HepG2 (cell line): ENCODE data around the gene ST6GALNAC2. TPM values are rescaled to one million over a fixed set of nuclear protein-coding genes. Genes with fewer than 3 reads are reported as not detected.
A peak's percentile ranks its signal among the peaks of the same experiment; 100 is the strongest.

Source experiments
- CCDC6 ChIP-seq: sonication (generic); formaldehyde crosslinking; IDR thresholded peaks from 2 replicates; pipeline ENCODE4 v1.8.1; 2022; ENCODE audit warnings: mild to moderate bottlenecking, missing genetic modification reagents, moderate library complexity
- EEA1 ChIP-seq: sonication (generic); formaldehyde crosslinking; IDR thresholded peaks from 2 replicates; pipeline ENCODE4 v1.5.1; 2020; ENCODE audit warnings: mild to moderate bottlenecking, missing genetic modification reagents, borderline replicate concordance
- HDAC1 ChIP-seq: sonication (generic); formaldehyde crosslinking; IDR thresholded peaks from 2 replicates; pipeline ENCODE4 v1.5.1; 2020; ENCODE audit warnings: mild to moderate bottlenecking, missing genetic modification reagents
- IKZF4 ChIP-seq: sonication (generic); formaldehyde crosslinking; IDR thresholded peaks from 2 replicates; pipeline ENCODE4 v1.5.1; 2020; ENCODE audit warnings: borderline replicate concordance, mild to moderate bottlenecking, low read depth, missing genetic modification reagents; ENCODE audit errors: not compliant biosample characterization
- ZNF256 ChIP-seq: sonication (generic); formaldehyde crosslinking; conservative IDR thresholded peaks from 2 replicates; pipeline ENCODE4 v1.4.0; 2020; ENCODE audit warnings: missing genetic modification reagents
- ZNF431 ChIP-seq: sonication (generic); formaldehyde crosslinking; IDR thresholded peaks from 2 replicates; pipeline ENCODE4 v1.9.0; 2022; ENCODE audit warnings: missing genetic modification reagents, low read depth, mild to moderate bottlenecking, borderline replicate concordance
- ZNF703 ChIP-seq: sonication (generic); formaldehyde crosslinking; IDR thresholded peaks from 2 replicates; pipeline ENCODE4 v1.5.1; 2020; ENCODE audit warnings: missing genetic modification reagents, mild to moderate bottlenecking, moderate library complexity, borderline replicate concordance
- ZNF781 ChIP-seq: sonication (generic); formaldehyde crosslinking; IDR thresholded peaks from 2 replicates; pipeline ENCODE4 v1.5.1; 2020; ENCODE audit warnings: borderline replicate concordance, mild to moderate bottlenecking, missing genetic modification reagents; ENCODE audit errors: not compliant biosample characterization
- polyA plus RNA-seq, 8 experiments: library from polyadenylated mRNA; depleted of rRNA in 3 of 8; stranded (reverse) in 7 of 8; unstranded in 1 of 8; fragments of >200 nt; fragmentation: Illumina TruSeq in 4 of 8; extraction: Trizol in 4 of 8; gene quantifications; 2 replicates each; pipeline versions ENCODE4 v1.2.1 to v1.2.3, GENCODE V29; 2011 to 2016; ENCODE audit warnings: low read depth in 4 of 8, missing spikeins in 1 of 8, mixed read lengths in 1 of 8; ENCODE audit not compliant: insufficient read depth in 1 of 8
- total RNA-seq, 5 experiments: library from RNA; depleted of rRNA; stranded (reverse); fragments of >200 nt; fragmentation: Illumina TruSeq; extraction: Trizol; gene quantifications; 2 replicates each; pipeline ENCODE4 v1.2.3, GENCODE V29; 2016; ENCODE audit warnings: low read depth in 1 of 5
- TF ChIP-seq, protein P1 (sequence below): sonication (generic); formaldehyde crosslinking; IDR thresholded peaks from 2 replicates; pipeline ENCODE4 v1.4.0; 2020; ENCODE audit warnings: missing genetic modification reagents
- TF ChIP-seq, protein P2 (sequence below): fragments of 450-650 bp; IDR thresholded peaks from 2 replicates; pipeline ENCODE4 v1.6.1; 2016
- TF ChIP-seq, protein P3 (sequence below): sonication (generic); formaldehyde crosslinking; IDR thresholded peaks from 2 replicates; pipeline ENCODE4 v1.4.0; 2020; ENCODE audit warnings: missing genetic modification reagents
- TF ChIP-seq, protein P4 (sequence below): sonication (generic); formaldehyde crosslinking; IDR thresholded peaks from 2 replicates; pipeline ENCODE4 v1.4.0; 2020; ENCODE audit warnings: missing genetic modification reagents
- TF ChIP-seq, protein P5 (sequence below): sonication (generic); formaldehyde crosslinking; IDR thresholded peaks from 2 replicates; pipeline ENCODE4 v1.4.0; 2020; ENCODE audit warnings: mild to moderate bottlenecking, low read depth, missing genetic modification reagents

The ST6GALNAC2 gene
- total and polyA plus RNA-seq, 2 of the 13 experiments (the other 11 are each of a cell fraction or from before 2014, with no cell fraction given): 0.12 to 0.49 TPM

DNA sequence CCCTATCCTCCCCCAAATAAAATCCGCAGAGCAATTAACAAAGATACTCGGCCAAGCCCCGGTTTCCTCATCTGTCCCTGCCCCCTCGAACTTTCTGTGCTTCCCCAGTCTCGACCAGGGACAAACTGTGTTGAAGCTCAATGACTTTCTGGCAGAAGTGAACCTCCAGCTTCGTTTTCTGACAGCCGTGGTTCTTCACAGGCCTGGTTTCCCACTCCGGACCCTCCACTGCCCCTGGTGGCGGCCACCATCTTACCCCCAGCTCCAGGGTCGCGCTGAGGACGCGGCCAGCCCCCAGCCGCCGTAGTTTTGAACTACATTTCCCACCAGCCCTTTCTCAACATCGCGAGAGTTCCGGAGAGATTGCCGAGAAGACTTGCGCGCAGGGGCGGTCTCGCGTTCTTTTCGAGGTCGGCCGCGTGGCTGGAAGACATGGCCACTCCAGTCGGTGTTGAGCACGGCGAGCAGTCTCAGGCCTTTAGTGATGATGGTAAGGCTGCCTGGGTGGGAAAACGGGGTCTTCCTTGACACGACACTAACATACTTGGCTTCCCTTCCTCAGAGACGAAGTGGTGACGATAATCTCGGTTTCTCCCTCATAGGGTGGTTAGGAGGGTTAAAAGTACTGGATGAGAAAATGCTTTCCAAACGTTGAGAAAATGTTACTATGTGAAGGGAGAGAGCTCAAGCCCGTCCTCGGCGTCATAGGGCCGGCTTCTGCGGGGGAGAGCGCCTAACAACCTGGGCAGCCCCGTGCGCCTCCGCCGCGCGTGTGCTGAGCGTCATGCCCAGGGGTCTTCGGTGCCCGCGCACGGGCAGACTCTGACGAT lies 28.1 kb downstream of the ST6GALNAC2 start (continued):
- TF ChIP-seq ZNF431 (CRISPR knock-in tag) (peak; percentile 94), IKZF4 (CRISPR knock-in tag) (no peak), CCDC6 (no peak; the same call in none of the 2 replicates), ZNF781 (CRISPR knock-in tag) (peak; percentile 65), EEA1 (CRISPR knock-in tag) (peak; percentile 79; the same call in 1 of the 2 replicates), ZNF256 (CRISPR knock-in tag) (no peak), ZNF703 (no peak; the same call in 1 of the 2 replicates), HDAC1 (CRISPR knock-in tag) (peak; percentile 90)
- TF ChIP-seq, protein P1, sequence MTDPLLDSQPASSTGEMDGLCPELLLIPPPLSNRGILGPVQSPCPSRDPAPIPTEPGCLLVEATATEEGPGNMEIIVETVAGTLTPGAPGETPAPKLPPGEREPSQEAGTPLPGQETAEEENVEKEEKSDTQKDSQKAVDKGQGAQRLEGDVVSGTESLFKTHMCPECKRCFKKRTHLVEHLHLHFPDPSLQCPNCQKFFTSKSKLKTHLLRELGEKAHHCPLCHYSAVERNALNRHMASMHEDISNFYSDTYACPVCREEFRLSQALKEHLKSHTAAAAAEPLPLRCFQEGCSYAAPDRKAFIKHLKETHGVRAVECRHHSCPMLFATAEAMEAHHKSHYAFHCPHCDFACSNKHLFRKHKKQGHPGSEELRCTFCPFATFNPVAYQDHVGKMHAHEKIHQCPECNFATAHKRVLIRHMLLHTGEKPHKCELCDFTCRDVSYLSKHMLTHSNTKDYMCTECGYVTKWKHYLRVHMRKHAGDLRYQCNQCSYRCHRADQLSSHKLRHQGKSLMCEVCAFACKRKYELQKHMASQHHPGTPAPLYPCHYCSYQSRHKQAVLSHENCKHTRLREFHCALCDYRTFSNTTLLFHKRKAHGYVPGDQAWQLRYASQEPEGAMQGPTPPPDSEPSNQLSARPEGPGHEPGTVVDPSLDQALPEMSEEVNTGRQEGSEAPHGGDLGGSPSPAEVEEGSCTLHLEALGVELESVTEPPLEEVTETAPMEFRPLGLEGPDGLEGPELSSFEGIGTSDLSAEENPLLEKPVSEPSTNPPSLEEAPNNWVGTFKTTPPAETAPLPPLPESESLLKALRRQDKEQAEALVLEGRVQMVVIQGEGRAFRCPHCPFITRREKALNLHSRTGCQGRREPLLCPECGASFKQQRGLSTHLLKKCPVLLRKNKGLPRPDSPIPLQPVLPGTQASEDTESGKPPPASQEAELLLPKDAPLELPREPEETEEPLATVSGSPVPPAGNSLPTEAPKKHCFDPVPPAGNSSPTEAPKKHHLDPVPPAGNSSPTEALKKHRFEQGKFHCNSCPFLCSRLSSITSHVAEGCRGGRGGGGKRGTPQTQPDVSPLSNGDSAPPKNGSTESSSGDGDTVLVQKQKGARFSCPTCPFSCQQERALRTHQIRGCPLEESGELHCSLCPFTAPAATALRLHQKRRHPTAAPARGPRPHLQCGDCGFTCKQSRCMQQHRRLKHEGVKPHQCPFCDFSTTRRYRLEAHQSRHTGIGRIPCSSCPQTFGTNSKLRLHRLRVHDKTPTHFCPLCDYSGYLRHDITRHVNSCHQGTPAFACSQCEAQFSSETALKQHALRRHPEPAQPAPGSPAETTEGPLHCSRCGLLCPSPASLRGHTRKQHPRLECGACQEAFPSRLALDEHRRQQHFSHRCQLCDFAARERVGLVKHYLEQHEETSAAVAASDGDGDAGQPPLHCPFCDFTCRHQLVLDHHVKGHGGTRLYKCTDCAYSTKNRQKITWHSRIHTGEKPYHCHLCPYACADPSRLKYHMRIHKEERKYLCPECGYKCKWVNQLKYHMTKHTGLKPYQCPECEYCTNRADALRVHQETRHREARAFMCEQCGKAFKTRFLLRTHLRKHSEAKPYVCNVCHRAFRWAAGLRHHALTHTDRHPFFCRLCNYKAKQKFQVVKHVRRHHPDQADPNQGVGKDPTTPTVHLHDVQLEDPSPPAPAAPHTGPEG (CRISPR knock-in tag): peak; percentile 22; the same call in 1 of the 2 replicates
- TF ChIP-seq, protein P2, sequence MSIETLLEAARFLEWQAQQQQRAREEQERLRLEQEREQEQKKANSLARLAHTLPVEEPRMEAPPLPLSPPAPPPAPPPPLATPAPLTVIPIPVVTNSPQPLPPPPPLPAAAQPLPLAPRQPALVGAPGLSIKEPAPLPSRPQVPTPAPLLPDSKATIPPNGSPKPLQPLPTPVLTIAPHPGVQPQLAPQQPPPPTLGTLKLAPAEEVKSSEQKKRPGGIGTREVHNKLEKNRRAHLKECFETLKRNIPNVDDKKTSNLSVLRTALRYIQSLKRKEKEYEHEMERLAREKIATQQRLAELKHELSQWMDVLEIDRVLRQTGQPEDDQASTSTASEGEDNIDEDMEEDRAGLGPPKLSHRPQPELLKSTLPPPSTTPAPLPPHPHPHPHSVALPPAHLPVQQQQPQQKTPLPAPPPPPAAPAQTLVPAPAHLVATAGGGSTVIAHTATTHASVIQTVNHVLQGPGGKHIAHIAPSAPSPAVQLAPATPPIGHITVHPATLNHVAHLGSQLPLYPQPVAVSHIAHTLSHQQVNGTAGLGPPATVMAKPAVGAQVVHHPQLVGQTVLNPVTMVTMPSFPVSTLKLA: peak; percentile 81
- TF ChIP-seq, protein P3, sequence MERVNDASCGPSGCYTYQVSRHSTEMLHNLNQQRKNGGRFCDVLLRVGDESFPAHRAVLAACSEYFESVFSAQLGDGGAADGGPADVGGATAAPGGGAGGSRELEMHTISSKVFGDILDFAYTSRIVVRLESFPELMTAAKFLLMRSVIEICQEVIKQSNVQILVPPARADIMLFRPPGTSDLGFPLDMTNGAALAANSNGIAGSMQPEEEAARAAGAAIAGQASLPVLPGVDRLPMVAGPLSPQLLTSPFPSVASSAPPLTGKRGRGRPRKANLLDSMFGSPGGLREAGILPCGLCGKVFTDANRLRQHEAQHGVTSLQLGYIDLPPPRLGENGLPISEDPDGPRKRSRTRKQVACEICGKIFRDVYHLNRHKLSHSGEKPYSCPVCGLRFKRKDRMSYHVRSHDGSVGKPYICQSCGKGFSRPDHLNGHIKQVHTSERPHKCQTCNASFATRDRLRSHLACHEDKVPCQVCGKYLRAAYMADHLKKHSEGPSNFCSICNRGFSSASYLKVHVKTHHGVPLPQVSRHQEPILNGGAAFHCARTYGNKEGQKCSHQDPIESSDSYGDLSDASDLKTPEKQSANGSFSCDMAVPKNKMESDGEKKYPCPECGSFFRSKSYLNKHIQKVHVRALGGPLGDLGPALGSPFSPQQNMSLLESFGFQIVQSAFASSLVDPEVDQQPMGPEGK (CRISPR knock-in tag): peak; percentile 92
- TF ChIP-seq, protein P4, sequence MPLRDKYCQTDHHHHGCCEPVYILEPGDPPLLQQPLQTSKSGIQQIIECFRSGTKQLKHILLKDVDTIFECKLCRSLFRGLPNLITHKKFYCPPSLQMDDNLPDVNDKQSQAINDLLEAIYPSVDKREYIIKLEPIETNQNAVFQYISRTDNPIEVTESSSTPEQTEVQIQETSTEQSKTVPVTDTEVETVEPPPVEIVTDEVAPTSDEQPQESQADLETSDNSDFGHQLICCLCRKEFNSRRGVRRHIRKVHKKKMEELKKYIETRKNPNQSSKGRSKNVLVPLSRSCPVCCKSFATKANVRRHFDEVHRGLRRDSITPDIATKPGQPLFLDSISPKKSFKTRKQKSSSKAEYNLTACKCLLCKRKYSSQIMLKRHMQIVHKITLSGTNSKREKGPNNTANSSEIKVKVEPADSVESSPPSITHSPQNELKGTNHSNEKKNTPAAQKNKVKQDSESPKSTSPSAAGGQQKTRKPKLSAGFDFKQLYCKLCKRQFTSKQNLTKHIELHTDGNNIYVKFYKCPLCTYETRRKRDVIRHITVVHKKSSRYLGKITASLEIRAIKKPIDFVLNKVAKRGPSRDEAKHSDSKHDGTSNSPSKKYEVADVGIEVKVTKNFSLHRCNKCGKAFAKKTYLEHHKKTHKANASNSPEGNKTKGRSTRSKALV: 0 out of 2 replicates have a peak, but pooled peaks have one; percentile 8
- TF ChIP-seq, protein P5, sequence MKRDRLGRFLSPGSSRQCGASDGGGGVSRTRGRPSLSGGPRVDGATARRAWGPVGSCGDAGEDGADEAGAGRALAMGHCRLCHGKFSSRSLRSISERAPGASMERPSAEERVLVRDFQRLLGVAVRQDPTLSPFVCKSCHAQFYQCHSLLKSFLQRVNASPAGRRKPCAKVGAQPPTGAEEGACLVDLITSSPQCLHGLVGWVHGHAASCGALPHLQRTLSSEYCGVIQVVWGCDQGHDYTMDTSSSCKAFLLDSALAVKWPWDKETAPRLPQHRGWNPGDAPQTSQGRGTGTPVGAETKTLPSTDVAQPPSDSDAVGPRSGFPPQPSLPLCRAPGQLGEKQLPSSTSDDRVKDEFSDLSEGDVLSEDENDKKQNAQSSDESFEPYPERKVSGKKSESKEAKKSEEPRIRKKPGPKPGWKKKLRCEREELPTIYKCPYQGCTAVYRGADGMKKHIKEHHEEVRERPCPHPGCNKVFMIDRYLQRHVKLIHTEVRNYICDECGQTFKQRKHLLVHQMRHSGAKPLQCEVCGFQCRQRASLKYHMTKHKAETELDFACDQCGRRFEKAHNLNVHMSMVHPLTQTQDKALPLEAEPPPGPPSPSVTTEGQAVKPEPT: peak; percentile 87; the same call in 1 of the 2 replicates
